ENCODE data around the gene APBB1IP.
"Not testable (repeated sequence)": the region's sequence is repeated elsewhere in the genome, so short reads cannot be mapped to it uniquely, and the experiment has no call there.

Gene APBB1IP

DNA sequence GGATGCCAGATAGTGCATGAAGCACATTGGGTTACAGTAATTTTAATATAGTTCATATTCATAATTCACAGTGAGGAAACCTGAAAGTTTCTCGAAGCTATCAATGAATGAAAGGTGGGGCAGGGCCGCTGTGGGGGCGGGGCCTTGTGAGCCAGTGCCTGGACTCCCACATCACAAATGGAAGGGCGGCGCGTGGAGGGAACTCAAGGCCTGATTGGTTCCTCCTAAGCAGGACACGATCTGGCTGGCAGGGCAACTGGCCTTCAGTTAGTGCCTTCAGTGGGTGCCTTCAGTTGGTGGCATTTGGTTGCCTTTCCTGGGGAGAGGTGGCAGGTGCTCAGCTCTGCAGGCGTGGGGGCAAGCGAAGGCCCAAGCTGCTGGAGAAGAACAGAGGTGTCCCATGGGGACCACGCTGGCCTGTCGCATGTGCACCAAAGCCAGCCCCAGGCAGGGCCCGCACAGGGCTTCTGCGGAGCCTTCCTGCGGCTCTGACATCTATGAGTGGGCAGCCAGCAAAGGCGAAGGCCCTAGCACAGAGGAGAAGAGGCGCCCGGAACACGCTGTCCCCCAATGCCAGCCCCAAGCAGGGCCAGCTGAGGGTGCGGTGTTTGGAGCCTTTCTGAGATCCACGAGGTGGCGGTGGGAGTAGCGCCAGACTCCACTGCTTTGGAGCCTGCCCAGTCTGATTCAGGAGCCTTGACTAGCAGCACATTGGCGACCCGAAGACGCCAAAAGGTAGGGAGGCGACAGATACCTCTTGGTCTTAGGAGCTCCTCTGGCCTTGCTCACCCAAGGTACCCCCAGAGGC lies 141.3 kb downstream of the APBB1IP start:
- Histone ChIP-seq H3K4me2 (ENCODE audit: insufficient read depth, low read length, poor library complexity, severe bottlenecking) (no peak overlapping the region), H2BK120ac (ENCODE audit: low read depth, low read length) (no peak overlapping the region), H3K4me3 (ENCODE audit: low read length in 2 of 2) (no peak overlapping the region), H2BK15ac (ENCODE audit: low read length) (no peak overlapping the region), H3K9ac (ENCODE audit: low read depth, low read length, poor library complexity) (no peak overlapping the region), H3K27ac (replicated peaks; ENCODE audit: low read length) (no peak overlapping the region), H3K79me1 (ENCODE audit: low read depth, low read length) (peaks cover 2% of the 10 kb centered on the region), H3K14ac (ENCODE audit: low read length) (no peak overlapping the region), H3K27me3 (ENCODE audit: control insufficient read depth in 3 of 3, insufficient read depth in 3 of 3, low read depth in 1 of 3, low read length in 3 of 3) (no peaks in the 10 kb centered on the region), H3K4ac (ENCODE audit: low read length) (no peak overlapping the region), H2BK5ac (ENCODE audit: low read length) (peak overlapping the region; percentile 53), H2BK12ac (ENCODE audit: low read length) (peak overlapping the region; percentile 22), H4K91ac (ENCODE audit: low read depth, low read length, poor library complexity) (no peak overlapping the region), H4K8ac (ENCODE audit: low read depth, low read length) (peak overlapping the region; percentile 17), H3K23ac (ENCODE audit: low read depth, low read length, poor library complexity) (peak overlapping the region; percentile 31), H2AFZ (ENCODE audit: low read length) (no peak overlapping the region), H3K36me3 (replicated peaks in 1 of 2; ENCODE audit: control insufficient read depth in 2 of 2, insufficient read depth in 2 of 2, low read length in 2 of 2) (no peaks in the 10 kb centered on the region), H3K9me3 (replicated peaks in 1 of 2; ENCODE audit: control insufficient read depth in 2 of 2, insufficient read depth in 1 of 2, low read depth in 1 of 2, low read length in 2 of 2) (no peaks in the 10 kb centered on the region), H3K18ac (ENCODE audit: low read length) (peak overlapping the region; percentile 38), H3K4me1 (ENCODE audit: control insufficient read depth in 2 of 2, insufficient read depth in 1 of 2, low read depth in 1 of 2, low read length in 2 of 2) (no peaks in the 10 kb centered on the region), H2AK5ac (ENCODE audit: low read depth, low read length) (no peak overlapping the region)
- DNase-seq (ENCODE audit: low spot score): no peak
- WGBS, 2 donors (ENCODE audit: extremely low coverage in 2 of 2, insufficient read length in 2 of 2, insufficient replicate concordance in 1 of 2): no CpG with 5 or more reads among the region's 26 CpGs

DNA sequence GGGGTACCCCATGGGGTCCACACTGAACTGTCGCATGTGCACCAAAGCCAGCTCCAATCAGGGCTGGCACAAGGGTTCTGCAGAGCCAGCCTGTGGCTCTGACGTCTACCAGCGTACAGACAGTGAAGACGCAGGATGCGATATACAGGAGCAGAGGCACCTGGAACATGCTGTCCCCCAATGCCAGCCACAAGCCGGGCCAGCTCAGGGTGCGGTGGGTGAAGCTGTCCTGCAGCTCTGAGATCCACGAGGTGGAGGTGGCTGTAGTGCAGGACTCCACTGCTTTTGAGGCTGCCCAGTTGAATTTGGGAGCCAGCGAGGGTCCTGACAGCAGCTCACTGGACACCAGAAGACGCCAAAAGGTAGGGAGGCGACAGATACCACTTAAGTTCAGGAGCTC lies 148.1 kb downstream of the APBB1IP start:
- no peak overlapping the region for H3K23ac ChIP-seq (ENCODE audit: low read depth, low read length, poor library complexity)
- H3K14ac ChIP-seq (ENCODE audit: low read length): no peak overlapping the region
- H3K79me1 ChIP-seq (ENCODE audit: low read depth, low read length): peaks cover 3% of the 10 kb centered on the region
- no peak overlapping the region for H3K27ac ChIP-seq (replicated peaks; ENCODE audit: low read length)
- H3K9ac ChIP-seq (ENCODE audit: low read depth, low read length, poor library complexity): no peak overlapping the region
- H4K91ac ChIP-seq (ENCODE audit: low read depth, low read length, poor library complexity): no peak overlapping the region
- WGBS, 2 donors (ENCODE audit: extremely low coverage in 2 of 2, insufficient read length in 2 of 2, insufficient replicate concordance in 1 of 2): no CpG with 5 or more reads among the region's 11 CpGs
- no peak for DNase-seq (ENCODE audit: low spot score)
- no peak overlapping the region for H3K18ac ChIP-seq (ENCODE audit: low read length)
- no peak overlapping the region for H2BK15ac ChIP-seq (ENCODE audit: low read length)
- no peak overlapping the region for H2AFZ ChIP-seq (ENCODE audit: low read length)
- H2BK12ac ChIP-seq (ENCODE audit: low read length): peak overlapping the region; percentile 14
- no peak overlapping the region for H3K4me3 ChIP-seq (ENCODE audit: low read length in 2 of 2)
- H3K4me1 ChIP-seq (ENCODE audit: control insufficient read depth in 2 of 2, insufficient read depth in 1 of 2, low read depth in 1 of 2, low read length in 2 of 2): no peaks in the 10 kb centered on the region
- H4K8ac ChIP-seq (ENCODE audit: low read depth, low read length): no peak overlapping the region
- H3K27me3 ChIP-seq (ENCODE audit: control insufficient read depth in 3 of 3, insufficient read depth in 3 of 3, low read depth in 1 of 3, low read length in 3 of 3): no peaks in the 10 kb centered on the region
- no peak overlapping the region for H3K4me2 ChIP-seq (ENCODE audit: insufficient read depth, low read length, poor library complexity, severe bottlenecking)
- no peak overlapping the region for H2BK5ac ChIP-seq (ENCODE audit: low read length)
- no peaks in the 10 kb centered on the region for H3K9me3 ChIP-seq (replicated peaks in 1 of 2; ENCODE audit: control insufficient read depth in 2 of 2, insufficient read depth in 1 of 2, low read depth in 1 of 2, low read length in 2 of 2)
- H3K36me3 ChIP-seq (replicated peaks in 1 of 2; ENCODE audit: control insufficient read depth in 2 of 2, insufficient read depth in 2 of 2, low read length in 2 of 2): no peaks in the 10 kb centered on the region
- H3K4ac ChIP-seq (ENCODE audit: low read length): no peak overlapping the region
- no peak overlapping the region for H2AK5ac ChIP-seq (ENCODE audit: low read depth, low read length)
- H2BK120ac ChIP-seq (ENCODE audit: low read depth, low read length): no peak overlapping the region

DNA sequence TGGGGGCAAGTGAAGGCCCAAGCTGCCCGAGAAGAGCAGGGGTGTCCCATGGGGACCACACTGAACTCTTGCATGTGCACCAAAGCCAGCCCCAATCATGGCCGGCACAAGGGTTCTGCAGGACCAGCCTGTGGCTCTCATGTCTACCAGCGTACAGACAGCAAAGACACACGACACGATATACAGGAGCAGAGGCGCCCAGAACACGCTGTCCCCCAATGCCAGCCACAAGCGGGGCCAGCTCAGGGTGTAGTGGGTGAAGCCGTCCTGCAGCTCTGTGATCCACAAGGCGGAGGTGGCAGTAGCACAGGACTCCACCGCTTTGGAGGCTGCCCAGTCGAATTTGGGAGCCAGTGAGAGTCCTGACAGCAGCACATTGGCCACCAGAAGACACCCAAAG lies 150.5 kb downstream of the APBB1IP start:
- Histone ChIP-seq H3K9me3 (replicated peaks in 1 of 2; ENCODE audit: control insufficient read depth in 2 of 2, insufficient read depth in 1 of 2, low read depth in 1 of 2, low read length in 2 of 2) (no peaks in the 10 kb centered on the region), H3K4ac (ENCODE audit: low read length) (no peak overlapping the region), H3K27ac (replicated peaks; ENCODE audit: low read length) (no peak overlapping the region), H2BK120ac (ENCODE audit: low read depth, low read length) (no peak overlapping the region), H3K4me2 (ENCODE audit: insufficient read depth, low read length, poor library complexity, severe bottlenecking) (no peak overlapping the region), H2AFZ (ENCODE audit: low read length) (no peak overlapping the region), H3K23ac (ENCODE audit: low read depth, low read length, poor library complexity) (peak overlapping the region; percentile 73), H3K4me3 (ENCODE audit: low read length in 2 of 2) (no peak overlapping the region), H2AK5ac (ENCODE audit: low read depth, low read length) (peak overlapping the region; percentile 37), H3K79me1 (ENCODE audit: low read depth, low read length) (peaks cover 3% of the 10 kb centered on the region), H4K91ac (ENCODE audit: low read depth, low read length, poor library complexity) (no peak overlapping the region), H3K9ac (ENCODE audit: low read depth, low read length, poor library complexity) (no peak overlapping the region), H3K27me3 (ENCODE audit: control insufficient read depth in 3 of 3, insufficient read depth in 3 of 3, low read depth in 1 of 3, low read length in 3 of 3) (no peaks in the 10 kb centered on the region), H4K8ac (ENCODE audit: low read depth, low read length) (no peak overlapping the region), H3K4me1 (ENCODE audit: control insufficient read depth in 2 of 2, insufficient read depth in 1 of 2, low read depth in 1 of 2, low read length in 2 of 2) (no peaks in the 10 kb centered on the region), H3K36me3 (replicated peaks in 1 of 2; ENCODE audit: control insufficient read depth in 2 of 2, insufficient read depth in 2 of 2, low read length in 2 of 2) (no peaks in the 10 kb centered on the region), H2BK5ac (ENCODE audit: low read length) (no peak overlapping the region), H2BK12ac (ENCODE audit: low read length) (no peak overlapping the region), H2BK15ac (ENCODE audit: low read length) (no peak overlapping the region), H3K18ac (ENCODE audit: low read length) (no peak overlapping the region), H3K14ac (ENCODE audit: low read length) (peak overlapping the region; percentile 56)
- no CpG with 5 or more reads among the region's 12 CpGs for WGBS, 2 donors (ENCODE audit: extremely low coverage in 2 of 2, insufficient read length in 2 of 2, insufficient replicate concordance in 1 of 2)
- no peak for DNase-seq (ENCODE audit: low spot score)

DNA sequence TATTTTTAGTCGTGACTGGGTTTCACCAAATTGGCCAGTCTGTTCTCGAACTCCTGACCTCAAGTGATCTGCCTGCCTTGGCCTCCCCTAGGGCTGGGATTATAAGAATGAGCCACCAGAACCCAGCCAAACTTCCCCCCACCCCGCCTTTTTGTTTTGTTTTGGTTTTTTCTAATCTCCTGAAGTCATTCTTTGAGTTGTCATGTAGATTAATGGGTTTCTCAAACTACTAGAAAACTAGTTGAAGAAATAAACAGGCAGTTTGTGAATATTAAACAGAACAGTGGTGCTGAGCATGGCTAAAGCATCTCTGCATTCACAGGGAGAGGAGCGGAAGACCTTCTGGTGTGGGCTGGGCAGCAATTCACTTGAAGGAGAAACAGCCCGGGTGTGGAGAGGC lies 151.7 kb downstream of the APBB1IP start:
- H2BK120ac ChIP-seq (ENCODE audit: low read depth, low read length); H3K9ac ChIP-seq (ENCODE audit: low read depth, low read length, poor library complexity); H2BK5ac ChIP-seq (ENCODE audit: low read length); H3K18ac ChIP-seq (ENCODE audit: low read length); H3K4me2 ChIP-seq (ENCODE audit: insufficient read depth, low read length, poor library complexity, severe bottlenecking); H3K36me3 ChIP-seq (replicated peaks in 1 of 2; ENCODE audit: control insufficient read depth in 2 of 2, insufficient read depth in 2 of 2, low read length in 2 of 2); H2AFZ ChIP-seq (ENCODE audit: low read length); H4K8ac ChIP-seq (ENCODE audit: low read depth, low read length); H3K9me3 ChIP-seq (replicated peaks in 1 of 2; ENCODE audit: control insufficient read depth in 2 of 2, insufficient read depth in 1 of 2, low read depth in 1 of 2, low read length in 2 of 2); H4K91ac ChIP-seq (ENCODE audit: low read depth, low read length, poor library complexity); H2BK15ac ChIP-seq (ENCODE audit: low read length); H3K14ac ChIP-seq (ENCODE audit: low read length); H3K4ac ChIP-seq (ENCODE audit: low read length); DNase-seq (ENCODE audit: low spot score); H2BK12ac ChIP-seq (ENCODE audit: low read length); H3K79me1 ChIP-seq (ENCODE audit: low read depth, low read length); H3K27me3 ChIP-seq (ENCODE audit: control insufficient read depth in 3 of 3, insufficient read depth in 3 of 3, low read depth in 1 of 3, low read length in 3 of 3); H3K27ac ChIP-seq (replicated peaks; ENCODE audit: low read length); H3K4me3 ChIP-seq (ENCODE audit: low read length in 2 of 2); H3K23ac ChIP-seq (ENCODE audit: low read depth, low read length, poor library complexity); H2AK5ac ChIP-seq (ENCODE audit: low read depth, low read length); H3K4me1 ChIP-seq (ENCODE audit: control insufficient read depth in 2 of 2, insufficient read depth in 1 of 2, low read depth in 1 of 2, low read length in 2 of 2): not testable (repeated sequence)
- WGBS, 2 donors (ENCODE audit: extremely low coverage in 2 of 2, insufficient read length in 2 of 2, insufficient replicate concordance in 1 of 2): no CpG with 5 or more reads among the region's 5 CpGs
